HG03469 (cell line): ENCODE results near the gene ORM2.
"Not testable (repeated sequence)": the region's sequence is repeated elsewhere in the genome, so short reads cannot be mapped to it uniquely, and the experiment has no call there.

Experiments
- ATAC-seq: cut with Tn5 transposase; IDR thresholded peaks from one replicate; pipeline ENCODE4 v1.9.1; 2021; ENCODE audit warnings: mild to moderate bottlenecking, moderate library complexity, moderate number of reproducible peaks; ENCODE audit not compliant: unreplicated experiment

The ORM2 gene

GRCh38 chr9:114313186-114313585 lies 16.5 kb upstream of the ORM2 start:
- ATAC-seq: no peak

- ATAC-seq: no peak
Measured at GRCh38 chr9:114314256-114314867, 15.3 kb upstream of the ORM2 start.

- ATAC-seq: no peak
Measured at GRCh38 chr9:114314881-114315722, 14.6 kb upstream of the ORM2 start.

- ATAC-seq: no peak
Measured at GRCh38 chr9:114315723-114316363, 13.8 kb upstream of the ORM2 start.

GRCh38 chr9:114316605-114317230 lies 13.0 kb upstream of the ORM2 start:
- no peak for ATAC-seq

- no peak for ATAC-seq
Measured at GRCh38 chr9:114317665-114318357, 11.9 kb upstream of the ORM2 start.

- ATAC-seq: no peak
Measured at GRCh38 chr9:114318416-114318815, 11.3 kb upstream of the ORM2 start.

- no peak for ATAC-seq
Measured at GRCh38 chr9:114319147-114319546, 10.5 kb upstream of the ORM2 start.

- ATAC-seq: not testable (repeated sequence)
Measured at GRCh38 chr9:114320710-114321109, 9.0 kb upstream of the ORM2 start.

GRCh38 chr9:114321759-114322158 lies 7.9 kb upstream of the ORM2 start:
- no peak for ATAC-seq

- ATAC-seq: not testable (repeated sequence)
Measured at GRCh38 chr9:114322160-114322818, 7.4 kb upstream of the ORM2 start.

- not testable (repeated sequence) for ATAC-seq
Measured at GRCh38 chr9:114322831-114323531, 6.7 kb upstream of the ORM2 start, which contains the start of gene ORM1. TSS of gene ORM1 (plus strand) at chr9:114323098. CDS start at chr9:114323134, 36 bp downstream.

GRCh38 chr9:114323849-114324248 lies 5.8 kb upstream of the ORM2 start:
- not testable (repeated sequence) for ATAC-seq

- no peak for ATAC-seq
Measured at GRCh38 chr9:114324492-114324891, 5.2 kb upstream of the ORM2 start.

GRCh38 chr9:114324965-114325364 lies 4.7 kb upstream of the ORM2 start:
- not testable (repeated sequence) for ATAC-seq

- ATAC-seq: not testable (repeated sequence)
Measured at GRCh38 chr9:114325684-114326254, 3.9 kb upstream of the ORM2 start.

- no peak for ATAC-seq
Measured at GRCh38 chr9:114327749-114328148, 1.9 kb upstream of the ORM2 start.

GRCh38 chr9:114328357-114328820 lies 1.3 kb upstream of the ORM2 start:
- ATAC-seq: not testable (repeated sequence)
